ENCODE data around the gene GREM1. TPM values are rescaled to one million over a fixed set of nuclear protein-coding genes. Genes with fewer than 3 reads are reported as not detected.

Gene GREM1
- total RNA-seq, 1 donor from 2014 or later = 0.44 TPM

DNA sequence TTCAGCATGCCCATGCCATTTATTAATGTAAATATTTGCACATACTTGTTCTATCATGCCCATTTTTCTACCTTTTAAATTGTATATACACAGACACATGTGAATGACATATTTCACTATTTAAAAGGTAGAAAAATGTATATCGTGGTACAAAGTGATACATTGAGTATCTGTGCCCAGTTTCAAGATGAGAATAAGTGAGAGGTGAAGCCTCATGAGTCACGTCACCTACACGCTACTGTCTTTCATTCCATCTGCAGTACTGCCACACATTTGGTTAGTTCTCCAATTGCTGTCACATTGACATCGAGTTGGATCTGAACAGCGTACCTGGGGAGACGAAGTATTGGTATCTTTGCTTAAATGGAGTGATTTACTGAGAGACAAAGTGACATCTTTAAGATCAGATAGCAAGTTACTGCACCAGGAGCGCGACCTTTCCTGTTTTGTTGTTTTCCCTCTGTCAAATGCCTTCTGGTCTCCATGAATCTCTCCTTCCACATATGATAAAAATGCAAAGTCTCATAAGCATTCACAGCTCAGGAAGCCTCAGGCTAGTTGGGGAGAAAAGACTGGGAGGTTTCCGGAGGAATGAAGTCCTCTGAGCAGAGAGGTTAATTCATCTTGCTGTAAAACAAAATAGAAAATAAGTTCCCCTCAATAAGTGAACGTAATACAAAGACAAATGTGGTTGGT lies 12.0 kb downstream of the GREM1 start:
- H3K9me3 Mint-ChIP-seq (ENCODE audit: unreplicated experiment) = no peaks in the 10 kb centered on the region
- H3K27me3 Mint-ChIP-seq (ENCODE audit: unreplicated experiment) = peaks cover 2% of the 10 kb centered on the region
- no peaks in the 10 kb centered on the region for H3K4me1 Mint-ChIP-seq (ENCODE audit: unreplicated experiment)
- H3K27ac Mint-ChIP-seq (ENCODE audit: unreplicated experiment) = no peak overlapping the region
- no peaks in the 10 kb centered on the region for H3K36me3 Mint-ChIP-seq (ENCODE audit: low read depth, unreplicated experiment)
- TF ChIP-seq, protein P1, sequence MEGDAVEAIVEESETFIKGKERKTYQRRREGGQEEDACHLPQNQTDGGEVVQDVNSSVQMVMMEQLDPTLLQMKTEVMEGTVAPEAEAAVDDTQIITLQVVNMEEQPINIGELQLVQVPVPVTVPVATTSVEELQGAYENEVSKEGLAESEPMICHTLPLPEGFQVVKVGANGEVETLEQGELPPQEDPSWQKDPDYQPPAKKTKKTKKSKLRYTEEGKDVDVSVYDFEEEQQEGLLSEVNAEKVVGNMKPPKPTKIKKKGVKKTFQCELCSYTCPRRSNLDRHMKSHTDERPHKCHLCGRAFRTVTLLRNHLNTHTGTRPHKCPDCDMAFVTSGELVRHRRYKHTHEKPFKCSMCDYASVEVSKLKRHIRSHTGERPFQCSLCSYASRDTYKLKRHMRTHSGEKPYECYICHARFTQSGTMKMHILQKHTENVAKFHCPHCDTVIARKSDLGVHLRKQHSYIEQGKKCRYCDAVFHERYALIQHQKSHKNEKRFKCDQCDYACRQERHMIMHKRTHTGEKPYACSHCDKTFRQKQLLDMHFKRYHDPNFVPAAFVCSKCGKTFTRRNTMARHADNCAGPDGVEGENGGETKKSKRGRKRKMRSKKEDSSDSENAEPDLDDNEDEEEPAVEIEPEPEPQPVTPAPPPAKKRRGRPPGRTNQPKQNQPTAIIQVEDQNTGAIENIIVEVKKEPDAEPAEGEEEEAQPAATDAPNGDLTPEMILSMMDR (IDR thresholded peaks at IDR 0.05; ENCODE audit: unreplicated experiment) = no peak
- no peak for DNase-seq (ENCODE audit: low spot score)
- H3K4me3 Mint-ChIP-seq (ENCODE audit: unreplicated experiment) = no peak overlapping the region

GRCh38 chr15:32730677-32731654 lies 13.2 kb downstream of the GREM1 start:
- peak; percentile 14 for DNase-seq (ENCODE audit: low spot score)
- Mint-ChIP-seq H3K4me3 (ENCODE audit: unreplicated experiment) (no peak overlapping the region), H3K27ac (ENCODE audit: unreplicated experiment) (no peak overlapping the region)

DNA sequence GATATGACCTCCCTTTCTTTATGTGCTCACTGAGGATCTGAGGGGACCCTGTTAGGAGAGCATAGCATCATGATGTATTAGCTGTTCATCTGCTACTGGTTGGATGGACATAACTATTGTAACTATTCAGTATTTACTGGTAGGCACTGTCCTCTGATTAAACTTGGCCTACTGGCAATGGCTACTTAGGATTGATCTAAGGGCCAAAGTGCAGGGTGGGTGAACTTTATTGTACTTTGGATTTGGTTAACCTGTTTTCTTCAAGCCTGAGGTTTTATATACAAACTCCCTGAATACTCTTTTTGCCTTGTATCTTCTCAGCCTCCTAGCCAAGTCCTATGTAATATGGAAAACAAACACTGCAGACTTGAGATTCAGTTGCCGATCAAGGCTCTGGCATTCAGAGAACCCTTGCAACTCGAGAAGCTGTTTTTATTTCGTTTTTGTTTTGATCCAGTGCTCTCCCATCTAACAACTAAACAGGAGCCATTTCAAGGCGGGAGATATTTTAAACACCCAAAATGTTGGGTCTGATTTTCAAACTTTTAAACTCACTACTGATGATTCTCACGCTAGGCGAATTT lies 14.9 kb downstream of the GREM1 start:
- no peaks in the 10 kb centered on the region for H3K9me3 Mint-ChIP-seq (ENCODE audit: unreplicated experiment)
- no peak overlapping the region for H3K27ac Mint-ChIP-seq (ENCODE audit: unreplicated experiment)
- no peak for DNase-seq (ENCODE audit: low spot score)
- peaks cover 4% of the 10 kb centered on the region for H3K27me3 Mint-ChIP-seq (ENCODE audit: unreplicated experiment)
- no peaks in the 10 kb centered on the region for H3K36me3 Mint-ChIP-seq (ENCODE audit: low read depth, unreplicated experiment)
- TF ChIP-seq, protein P1 (IDR thresholded peaks at IDR 0.05; ENCODE audit: unreplicated experiment) = no peak
- H3K4me1 Mint-ChIP-seq (ENCODE audit: unreplicated experiment) = no peaks in the 10 kb centered on the region
- no peak overlapping the region for H3K4me3 Mint-ChIP-seq (ENCODE audit: unreplicated experiment)

More at GRCh38 chr15:32730677-32731654, 13.2 kb downstream of the GREM1 start:
- Mint-ChIP-seq H3K9me3 (ENCODE audit: unreplicated experiment) (no peaks in the 10 kb centered on the region), H3K27me3 (ENCODE audit: unreplicated experiment) (peaks cover 2% of the 10 kb centered on the region), H3K36me3 (ENCODE audit: low read depth, unreplicated experiment) (no peaks in the 10 kb centered on the region), H3K4me1 (ENCODE audit: unreplicated experiment) (no peaks in the 10 kb centered on the region)
- TF ChIP-seq, protein P1 (IDR thresholded peaks at IDR 0.05; ENCODE audit: unreplicated experiment) = no peak

- Mint-ChIP-seq H3K27ac (ENCODE audit: unreplicated experiment) (no peak overlapping the region), H3K4me3 (ENCODE audit: unreplicated experiment) (no peak overlapping the region), H3K9me3 (ENCODE audit: unreplicated experiment) (no peaks in the 10 kb centered on the region), H3K36me3 (ENCODE audit: low read depth, unreplicated experiment) (no peaks in the 10 kb centered on the region), H3K4me1 (ENCODE audit: unreplicated experiment) (no peaks in the 10 kb centered on the region), H3K27me3 (ENCODE audit: unreplicated experiment) (peaks cover 4% of the 10 kb centered on the region)
- TF ChIP-seq, protein P1 (IDR thresholded peaks at IDR 0.05; ENCODE audit: unreplicated experiment) = no peak
- DNase-seq (ENCODE audit: low spot score) = no peak
Observed at GRCh38 chr15:32733281-32733680, 15.5 kb downstream of the GREM1 start.
